ENCODE results near the gene ZDHHC16.
A peak's percentile ranks its signal among the peaks of the same experiment; 100 is the strongest.
"Not testable (repeated sequence)": the region's sequence is repeated elsewhere in the genome, so short reads cannot be mapped to it uniquely, and the experiment has no call there.

The ZDHHC16 gene

GRCh38 chr10:97479410-97479809, 33.4 kb downstream of the ZDHHC16 start:
- not testable (repeated sequence) for ATAC-seq (replicated peaks); DNase-seq; H3K9me3 Mint-ChIP-seq; H3K27me3 Mint-ChIP-seq; H3K27ac Mint-ChIP-seq; H3K4me1 Mint-ChIP-seq; H3K4me3 Mint-ChIP-seq
- H3K36me3 Mint-ChIP-seq = peaks cover 37 to 66% of the 10 kb centered on the region in 2 donors

GRCh38 chr10:97479939-97480338, 34.0 kb downstream of the ZDHHC16 start:
- no peaks in the 10 kb centered on the region for H3K27me3 Mint-ChIP-seq
- no peak overlapping the region for H3K4me3 Mint-ChIP-seq
- H3K9me3 Mint-ChIP-seq = no peaks in the 10 kb centered on the region
- ATAC-seq (replicated peaks) (no peak), DNase-seq (no peak)
- H3K36me3 Mint-ChIP-seq = peaks cover 36 to 61% of the 10 kb centered on the region in 2 donors
- H3K4me1 Mint-ChIP-seq = peaks cover 0 to 2% of the 10 kb centered on the region in 2 donors
- no peak overlapping the region for H3K27ac Mint-ChIP-seq

GRCh38 chr10:97481071-97481470, 35.1 kb downstream of the ZDHHC16 start:
- H3K4me1 Mint-ChIP-seq = peaks cover under 1 to 2% of the 10 kb centered on the region in 2 donors
- no peak for ATAC-seq (replicated peaks)
- peaks cover 34 to 60% of the 10 kb centered on the region in 2 donors for H3K36me3 Mint-ChIP-seq
- no peak overlapping the region for H3K4me3 Mint-ChIP-seq
- no peak for DNase-seq
- no peak overlapping the region for H3K27ac Mint-ChIP-seq
- H3K9me3 Mint-ChIP-seq = no peaks in the 10 kb centered on the region
- no peaks in the 10 kb centered on the region for H3K27me3 Mint-ChIP-seq

- Mint-ChIP-seq H3K27me3 (no peaks in the 10 kb centered on the region), H3K4me1 (peaks cover 5 to 7% of the 10 kb centered on the region in 2 donors), H3K27ac (no peak overlapping the region), H3K36me3 (peaks cover 27 to 50% of the 10 kb centered on the region in 2 donors), H3K4me3 (no peak overlapping the region), H3K9me3 (no peaks in the 10 kb centered on the region)
- DNase-seq (no peak), ATAC-seq (replicated peaks) (no peak)
Observed at GRCh38 chr10:97482381-97482780, 36.4 kb downstream of the ZDHHC16 start.

- Mint-ChIP-seq H3K9me3 (no peaks in the 10 kb centered on the region), H3K27me3 (no peaks in the 10 kb centered on the region), H3K4me1 (peaks cover 7 to 11% of the 10 kb centered on the region in 2 donors), H3K4me3 (no peak overlapping the region), H3K27ac (no peak overlapping the region), H3K36me3 (peaks cover 24 to 47% of the 10 kb centered on the region in 2 donors)
- DNase-seq (no peak), ATAC-seq (replicated peaks) (no peak)
Observed at GRCh38 chr10:97483506-97483905, 37.5 kb downstream of the ZDHHC16 start.

GRCh38 chr10:97483921-97484320, 37.9 kb downstream of the ZDHHC16 start:
- Mint-ChIP-seq H3K36me3 (peaks cover 25 to 47% of the 10 kb centered on the region in 2 donors), H3K27me3 (no peaks in the 10 kb centered on the region), H3K9me3 (no peaks in the 10 kb centered on the region)

GRCh38 chr10:97485647-97486281, 39.8 kb downstream of the ZDHHC16 start:
- ATAC-seq (replicated peaks) (no peak), DNase-seq (no peak)
- peaks cover 11 to 31% of the 10 kb centered on the region in 2 donors for H3K4me1 Mint-ChIP-seq
- H3K27ac Mint-ChIP-seq = no peak overlapping the region
- H3K4me3 Mint-ChIP-seq = no peak overlapping the region
- no peaks in the 10 kb centered on the region for H3K9me3 Mint-ChIP-seq
- peaks cover 19 to 39% of the 10 kb centered on the region in 2 donors for H3K36me3 Mint-ChIP-seq
- H3K27me3 Mint-ChIP-seq = no peaks in the 10 kb centered on the region

More at GRCh38 chr10:97483921-97484320, 37.9 kb downstream of the ZDHHC16 start:
- Mint-ChIP-seq H3K4me3 (no peak overlapping the region), H3K27ac (no peak overlapping the region), H3K4me1 (peaks cover 7 to 14% of the 10 kb centered on the region in 2 donors)
- DNase-seq (no peak), ATAC-seq (replicated peaks) (no peak)

GRCh38 chr10:97490592-97490991, 44.6 kb downstream of the ZDHHC16 start:
- H3K4me3 Mint-ChIP-seq = peak overlapping the region; percentile 15 to 53
- H3K9me3 Mint-ChIP-seq = no peaks in the 10 kb centered on the region
- no peaks in the 10 kb centered on the region for H3K27me3 Mint-ChIP-seq
- H3K4me1 Mint-ChIP-seq = peaks cover 17 to 48% of the 10 kb centered on the region in 2 donors
- peak overlapping the region; percentile 82 for H3K27ac Mint-ChIP-seq
- DNase-seq (no peak), ATAC-seq (replicated peaks) (peak; percentile 23 to 41)
- H3K36me3 Mint-ChIP-seq = peaks cover 14 to 27% of the 10 kb centered on the region in 2 donors

- ATAC-seq (replicated peaks) (no peak), DNase-seq (no peak)
- H3K27ac Mint-ChIP-seq = no peak overlapping the region
- H3K9me3 Mint-ChIP-seq = no peaks in the 10 kb centered on the region
- no peak overlapping the region for H3K4me3 Mint-ChIP-seq
- H3K27me3 Mint-ChIP-seq = no peaks in the 10 kb centered on the region
- peaks cover 5 to 21% of the 10 kb centered on the region in 2 donors for H3K36me3 Mint-ChIP-seq
- H3K4me1 Mint-ChIP-seq = peaks cover 18 to 53% of the 10 kb centered on the region in 2 donors
Observed at GRCh38 chr10:97494151-97494550, 48.2 kb downstream of the ZDHHC16 start.

GRCh38 chr10:97494863-97495506, 49.0 kb downstream of the ZDHHC16 start:
- ATAC-seq (replicated peaks) (no peak), DNase-seq (no peak)
- Mint-ChIP-seq H3K36me3 (peaks cover 5 to 21% of the 10 kb centered on the region in 2 donors), H3K27me3 (peaks cover 3% of the 10 kb centered on the region in 2 donors), H3K4me1 (peaks cover 20 to 49% of the 10 kb centered on the region in 2 donors), H3K9me3 (no peaks in the 10 kb centered on the region), H3K27ac (no peak overlapping the region), H3K4me3 (no peak overlapping the region)

- DNase-seq (peak; percentile 71), ATAC-seq (replicated peaks) (peak; percentile 54 to 57)
- H3K27me3 Mint-ChIP-seq = peaks cover 22 to 29% of the 10 kb centered on the region in 2 donors
- H3K27ac Mint-ChIP-seq = peak overlapping the region; percentile 100
- peaks cover 17 to 43% of the 10 kb centered on the region in 2 donors for H3K4me1 Mint-ChIP-seq
- peaks cover 3 to 11% of the 10 kb centered on the region in 2 donors for H3K36me3 Mint-ChIP-seq
- peak overlapping the region; percentile 92 to 100 for H3K4me3 Mint-ChIP-seq
- no peaks in the 10 kb centered on the region for H3K9me3 Mint-ChIP-seq
Observed at GRCh38 chr10:97497572-97498075, 51.6 kb downstream of the ZDHHC16 start.

- ATAC-seq (replicated peaks) (peak; percentile 89 to 91), DNase-seq (peak; percentile 98)
- peak within 1 kb of the TSS; percentile 100 for H3K27ac Mint-ChIP-seq
- no peaks in the 10 kb centered on the region for H3K9me3 Mint-ChIP-seq
- peaks cover 17 to 43% of the 10 kb centered on the region in 2 donors for H3K4me1 Mint-ChIP-seq
- peaks cover 22 to 29% of the 10 kb centered on the region in 2 donors for H3K27me3 Mint-ChIP-seq
- peaks cover 1 to 8% of the 10 kb centered on the region in 2 donors for H3K36me3 Mint-ChIP-seq
- H3K4me3 Mint-ChIP-seq = peak within 1 kb of the TSS; percentile 92 to 100
Observed at GRCh38 chr10:97498076-97498840, 52.3 kb downstream of the ZDHHC16 start, which contains the start of gene MMS19. MMS19 (minus strand) TSS chr10:97498422; CDS start chr10:97498384, 38 bp downstream.

GRCh38 chr10:97498841-97499560, 53.0 kb downstream of the ZDHHC16 start, which contains the start of gene UBTD1:
UBTD1 (plus strand) TSS chr10:97498924; CDS start chr10:97499204, 280 bp downstream.
- peak within 1 kb of the TSS; percentile 92 to 100 for H3K4me3 Mint-ChIP-seq
- H3K27me3 Mint-ChIP-seq = peaks cover 22 to 29% of the 10 kb centered on the region in 2 donors
- H3K4me1 Mint-ChIP-seq = peaks cover 17 to 43% of the 10 kb centered on the region in 2 donors
- DNase-seq = no peak
- H3K9me3 Mint-ChIP-seq = no peaks in the 10 kb centered on the region
- peaks cover 1 to 8% of the 10 kb centered on the region in 2 donors for H3K36me3 Mint-ChIP-seq
- peak; percentile 2 to 4 for ATAC-seq (replicated peaks)
- H3K27ac Mint-ChIP-seq = peak within 1 kb of the TSS; percentile 100

Measured in stimulated activated naive B cell treated with anti-CD40 and anti-IgM and Interleukin-4, amounts not matched to agents 10 μg/mL and 1 μg/mL and 100 μg/mL, for 72 hours (primary cell).